SU-DHL-6 (cell line): ENCODE results near the gene ITGB4.
A peak's percentile ranks its signal among the peaks of the same experiment; 100 is the strongest.

Experiments used
- EZH2phosphoT487 ChIP-seq: fragments of 200-600 bp; sonication (generic), shearing (Covaris generic); conservative IDR thresholded peaks from 2 replicates; pipeline ENCODE4 v1.6.1; 2018; ENCODE audit warnings: mild to moderate bottlenecking, antibody characterized with exemption, low read length, moderate library complexity, mixed read lengths
- TF ChIP-seq, protein P1 (sequence below): fragments of 200-600 bp; sonication (generic); IDR thresholded peaks from one replicate; pipeline ENCODE4 v1.5.1; 2017; ENCODE audit warnings: antibody characterized with exemption, mild to moderate bottlenecking, low read length, moderate library complexity; ENCODE audit not compliant: insufficient read depth, poor library complexity, severe bottlenecking

DNA sequence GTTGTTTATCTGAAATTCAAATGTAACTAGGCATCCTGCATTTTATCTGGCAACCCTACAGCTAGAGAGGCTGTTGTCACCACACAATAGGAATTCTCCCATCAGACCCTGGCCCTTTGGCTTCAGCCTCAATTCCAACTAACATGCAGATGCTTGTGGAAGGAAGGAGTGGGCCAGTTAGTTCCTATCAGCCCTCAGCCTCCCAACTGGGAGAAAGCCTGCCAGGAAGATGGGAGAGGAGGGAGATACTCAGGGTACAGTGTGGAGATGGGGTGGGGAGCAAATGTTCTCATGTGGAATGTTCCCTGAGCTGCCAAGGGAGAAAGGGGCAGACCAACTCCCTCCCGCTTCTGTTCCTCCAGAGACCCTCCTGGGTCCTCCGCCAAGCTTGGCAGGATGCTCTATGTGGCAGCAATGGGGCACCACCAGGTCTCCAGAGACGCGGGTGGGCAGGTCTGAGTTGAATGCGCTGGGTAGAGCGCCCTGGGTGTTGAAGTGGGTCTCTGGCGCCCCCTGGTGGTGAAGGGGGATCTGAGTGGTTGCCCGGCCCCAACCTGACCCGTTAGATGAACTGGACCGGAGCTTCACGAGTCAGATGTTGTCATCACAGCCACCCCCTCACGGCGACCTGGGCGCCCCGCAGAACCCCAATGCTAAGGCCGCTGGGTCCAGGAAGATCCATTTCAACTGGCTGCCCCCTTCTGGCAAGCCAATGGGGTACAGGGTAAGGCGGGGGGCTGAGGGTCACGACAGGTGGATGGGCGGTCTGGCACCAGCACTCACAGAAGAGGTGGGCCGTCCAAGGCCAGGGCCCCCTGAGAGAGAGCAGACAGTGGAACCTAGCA, 28.5 kb downstream of the ITGB4 start:
- TF ChIP-seq, protein P1, sequence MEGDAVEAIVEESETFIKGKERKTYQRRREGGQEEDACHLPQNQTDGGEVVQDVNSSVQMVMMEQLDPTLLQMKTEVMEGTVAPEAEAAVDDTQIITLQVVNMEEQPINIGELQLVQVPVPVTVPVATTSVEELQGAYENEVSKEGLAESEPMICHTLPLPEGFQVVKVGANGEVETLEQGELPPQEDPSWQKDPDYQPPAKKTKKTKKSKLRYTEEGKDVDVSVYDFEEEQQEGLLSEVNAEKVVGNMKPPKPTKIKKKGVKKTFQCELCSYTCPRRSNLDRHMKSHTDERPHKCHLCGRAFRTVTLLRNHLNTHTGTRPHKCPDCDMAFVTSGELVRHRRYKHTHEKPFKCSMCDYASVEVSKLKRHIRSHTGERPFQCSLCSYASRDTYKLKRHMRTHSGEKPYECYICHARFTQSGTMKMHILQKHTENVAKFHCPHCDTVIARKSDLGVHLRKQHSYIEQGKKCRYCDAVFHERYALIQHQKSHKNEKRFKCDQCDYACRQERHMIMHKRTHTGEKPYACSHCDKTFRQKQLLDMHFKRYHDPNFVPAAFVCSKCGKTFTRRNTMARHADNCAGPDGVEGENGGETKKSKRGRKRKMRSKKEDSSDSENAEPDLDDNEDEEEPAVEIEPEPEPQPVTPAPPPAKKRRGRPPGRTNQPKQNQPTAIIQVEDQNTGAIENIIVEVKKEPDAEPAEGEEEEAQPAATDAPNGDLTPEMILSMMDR: peak; percentile 90
- no peak for TF ChIP-seq EZH2phosphoT487
